Measurements from ENCODE around the gene IRF2. TPM values are rescaled to one million over a fixed set of nuclear protein-coding genes. Genes with fewer than 3 reads are reported as not detected.
A peak's percentile ranks its signal among the peaks of the same experiment; 100 is the strongest.

The IRF2 gene
- polyA plus RNA-seq, 2 of the 4 experiments (the other 2 are of a cell fraction), result 11.0 to 23.5 TPM

GRCh38 chr4:184450045-184450444 lies 24.3 kb downstream of the IRF2 start:
- Histone ChIP-seq H3K4me3 (no peak overlapping the region), H3K4me1 (no peaks in the 10 kb centered on the region), H3K27ac (no peak overlapping the region), H3K9me3 (no peaks in the 10 kb centered on the region), H3K4me2 (no peak overlapping the region)
- DNase-seq (ENCODE audit: low read depth in 1 of 2, low spot score in 1 of 2) (no peak), ATAC-seq (no peak), FAIRE-seq (no peak)
- 63% methylated on average over 5 of the region's 5 CpGs for WGBS (ENCODE audit: missing lambda C conversion rate)
- ChIA-PET POLR2A (no interaction called here), CTCF (no interaction called here)
- TF ChIP-seq CBX8 (IDR thresholded peaks at IDR 0.05) (no peak), CTCF (IDR thresholded peaks at IDR 0.05) (no peak), TFCP2L1 (CRISPR knock-in tag; IDR thresholded peaks at IDR 0.05) (no peak), GATA3 (IDR thresholded peaks at IDR 0.05; ENCODE audit: borderline replicate concordance) (no peak), RARB (CRISPR knock-in tag; IDR thresholded peaks at IDR 0.05) (no peak)

GRCh38 chr4:184448821-184449220 lies 25.5 kb downstream of the IRF2 start:
- ChIA-PET CTCF (no interaction called here), POLR2A (no interaction called here)
- Histone ChIP-seq H3K4me2 (0 out of 3 replicates have a peak overlapping the region, but pooled peaks have one; percentile 6), H3K27ac (no peak overlapping the region), H3K9me3 (no peaks in the 10 kb centered on the region), H3K4me3 (no peak overlapping the region), H3K4me1 (no peaks in the 10 kb centered on the region)
- WGBS (ENCODE audit: missing lambda C conversion rate), result 81% methylated on average over 10 of the region's 10 CpGs
- no peak for ATAC-seq
- DNase-seq (ENCODE audit: low read depth in 1 of 2, low spot score in 1 of 2), result no peak
- TF ChIP-seq RNF2 (IDR thresholded peaks at IDR 0.05; ENCODE audit: borderline replicate concordance, low read depth) (no peak), ZNF302 (CRISPR knock-in tag; IDR thresholded peaks at IDR 0.05) (no peak), POLR2AphosphoS2 (conservative IDR thresholded peaks at IDR 0.05; ENCODE audit: low read length) (no peak), HOXA7 (CRISPR knock-in tag; IDR thresholded peaks at IDR 0.05) (no peak), POLR2A (IDR thresholded peaks at IDR 0.05; ENCODE audit: low read length) (no peak), HMGXB4 (CRISPR knock-in tag; IDR thresholded peaks at IDR 0.05; ENCODE audit: borderline replicate concordance) (no peak), TP53 (CRISPR knock-in tag; IDR thresholded peaks at IDR 0.05) (no peak), MAFK (IDR thresholded peaks at IDR 0.05; ENCODE audit: partially characterized antibody) (no peak), FOSL2 (IDR thresholded peaks at IDR 0.05) (no peak), FOSL2 (CRISPR knock-in tag; IDR thresholded peaks at IDR 0.05) (no peak), E2F6 (IDR thresholded peaks at IDR 0.05; ENCODE audit: borderline replicate concordance, low read depth) (no peak), RAD21 (conservative IDR thresholded peaks at IDR 0.05 in 1 of 2, IDR thresholded peaks at IDR 0.05 in 1 of 2) (no peak), TFCP2L1 (CRISPR knock-in tag; IDR thresholded peaks at IDR 0.05) (no peak)
- TF ChIP-seq, protein P1, sequence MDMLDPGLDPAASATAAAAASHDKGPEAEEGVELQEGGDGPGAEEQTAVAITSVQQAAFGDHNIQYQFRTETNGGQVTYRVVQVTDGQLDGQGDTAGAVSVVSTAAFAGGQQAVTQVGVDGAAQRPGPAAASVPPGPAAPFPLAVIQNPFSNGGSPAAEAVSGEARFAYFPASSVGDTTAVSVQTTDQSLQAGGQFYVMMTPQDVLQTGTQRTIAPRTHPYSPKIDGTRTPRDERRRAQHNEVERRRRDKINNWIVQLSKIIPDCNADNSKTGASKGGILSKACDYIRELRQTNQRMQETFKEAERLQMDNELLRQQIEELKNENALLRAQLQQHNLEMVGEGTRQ (IDR thresholded peaks at IDR 0.05), result no peak
- FAIRE-seq, result no peak

DNA sequence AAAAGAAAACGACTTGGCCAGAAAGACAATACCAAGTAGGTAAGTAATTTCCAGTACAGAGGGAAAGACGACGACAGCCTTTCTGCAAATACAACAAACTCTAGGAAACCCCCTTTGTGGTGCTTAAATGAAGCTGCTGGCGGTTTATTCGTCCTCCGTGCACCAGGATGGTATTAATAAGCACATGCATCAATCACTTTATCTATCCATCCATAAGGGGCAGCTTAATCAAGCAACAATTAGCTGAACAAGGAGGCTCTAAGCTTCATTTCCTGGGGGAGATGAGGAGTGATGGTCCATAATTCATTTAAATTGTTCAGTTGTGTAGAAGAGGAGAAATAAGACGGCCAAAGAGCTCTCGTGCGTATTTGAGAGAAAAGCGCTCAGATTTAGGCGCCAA lies 26.2 kb downstream of the IRF2 start:
- ChIA-PET CTCF (no interaction called here), POLR2A (no interaction called here)
- DNase-seq (ENCODE audit: low read depth in 1 of 2, low spot score in 1 of 2) (no peak), FAIRE-seq (no peak), ATAC-seq (no peak)
- TF ChIP-seq ESRRA (IDR thresholded peaks at IDR 0.05; ENCODE audit: borderline replicate concordance, low read length) (no peak), SREBF2 (IDR thresholded peaks at IDR 0.05) (no peak), NPAS2 (CRISPR knock-in tag; IDR thresholded peaks at IDR 0.05; ENCODE audit: borderline replicate concordance) (no peak), FOSB (CRISPR knock-in tag; IDR thresholded peaks at IDR 0.05) (no peak), RCOR1 (IDR thresholded peaks at IDR 0.05; ENCODE audit: low read depth, low read length) (no peak), CHD2 (IDR thresholded peaks at IDR 0.05; ENCODE audit: low read length, partially characterized antibody) (no peak), HDAC2 (IDR thresholded peaks at IDR 0.05) (no peak), EHF (CRISPR knock-in tag; IDR thresholded peaks at IDR 0.05) (no peak)
- TF ChIP-seq, protein P2, sequence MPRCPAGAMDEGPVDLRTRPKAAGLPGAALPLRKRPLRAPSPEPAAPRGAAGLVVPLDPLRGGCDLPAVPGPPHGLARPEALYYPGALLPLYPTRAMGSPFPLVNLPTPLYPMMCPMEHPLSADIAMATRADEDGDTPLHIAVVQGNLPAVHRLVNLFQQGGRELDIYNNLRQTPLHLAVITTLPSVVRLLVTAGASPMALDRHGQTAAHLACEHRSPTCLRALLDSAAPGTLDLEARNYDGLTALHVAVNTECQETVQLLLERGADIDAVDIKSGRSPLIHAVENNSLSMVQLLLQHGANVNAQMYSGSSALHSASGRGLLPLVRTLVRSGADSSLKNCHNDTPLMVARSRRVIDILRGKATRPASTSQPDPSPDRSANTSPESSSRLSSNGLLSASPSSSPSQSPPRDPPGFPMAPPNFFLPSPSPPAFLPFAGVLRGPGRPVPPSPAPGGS (IDR thresholded peaks at IDR 0.05), result no peak
- TF ChIP-seq, protein P3, sequence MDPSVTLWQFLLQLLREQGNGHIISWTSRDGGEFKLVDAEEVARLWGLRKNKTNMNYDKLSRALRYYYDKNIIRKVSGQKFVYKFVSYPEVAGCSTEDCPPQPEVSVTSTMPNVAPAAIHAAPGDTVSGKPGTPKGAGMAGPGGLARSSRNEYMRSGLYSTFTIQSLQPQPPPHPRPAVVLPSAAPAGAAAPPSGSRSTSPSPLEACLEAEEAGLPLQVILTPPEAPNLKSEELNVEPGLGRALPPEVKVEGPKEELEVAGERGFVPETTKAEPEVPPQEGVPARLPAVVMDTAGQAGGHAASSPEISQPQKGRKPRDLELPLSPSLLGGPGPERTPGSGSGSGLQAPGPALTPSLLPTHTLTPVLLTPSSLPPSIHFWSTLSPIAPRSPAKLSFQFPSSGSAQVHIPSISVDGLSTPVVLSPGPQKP (IDR thresholded peaks at IDR 0.05; ENCODE audit: low read depth, low read length), result no peak
- H3K9me3 ChIP-seq, result no peaks in the 10 kb centered on the region
- no peak overlapping the region for H3K27ac ChIP-seq
- WGBS (ENCODE audit: missing lambda C conversion rate), result 83% methylated on average over 11 of the region's 11 CpGs
- H3K4me3 ChIP-seq, result no peak overlapping the region
- no peak overlapping the region for H3K4me2 ChIP-seq
- no peaks in the 10 kb centered on the region for H3K4me1 ChIP-seq
